Thoracic aorta (tissue), 2 donors: Measurements from ENCODE around the gene OAT. TPM values are rescaled to one million over a fixed set of nuclear protein-coding genes. Genes with fewer than 3 reads are reported as not detected.

Experiments
- ATAC-seq: fragments of 150-250 bp; one replicate; pipeline ENCODE4 v1.8.0; 2017; ENCODE audit warnings: low read depth; ENCODE audit not compliant: insufficient number of reproducible peaks, low FRiP score
- DNase-seq: peaks from one replicate; pipeline ENCODE4 v3.0.0-alpha.2; 2020; ENCODE audit warnings: low spot score
- H3K27ac ChIP-seq, 2 donors: fragments of 200-600 bp; sonication (generic); 1 replicate in 1 of 2; 2 replicates in 1 of 2; pipeline ENCODE4 v1.5.1; 2016; ENCODE audit warnings: mild to moderate bottlenecking in 2 of 2, moderate library complexity in 2 of 2
- H3K27me3 ChIP-seq: fragments of 200-600 bp; sonication (generic); replicated peaks from 2 replicates; pipeline ENCODE4 v1.6.0; 2016; ENCODE audit warnings: mild to moderate bottlenecking; ENCODE audit not compliant: insufficient read depth
- H3K36me3 ChIP-seq: fragments of 200-600 bp; sonication (generic); one replicate; pipeline ENCODE4 v1.5.1; 2016
- H3K4me1 ChIP-seq, 2 donors: fragments of 200-600 bp; sonication (generic); 1 replicate in 1 of 2; 2 replicates in 1 of 2; pipeline versions ENCODE4 v1.5.1 to v1.6.0; 2016; ENCODE audit warnings: low read depth in 2 of 2, mild to moderate bottlenecking in 1 of 2; ENCODE audit not compliant: control insufficient read depth in 1 of 2
- H3K4me3 ChIP-seq: fragments of 200-600 bp; sonication (generic); 2 replicates; pipeline ENCODE4 v1.5.1; 2016; ENCODE audit warnings: mild to moderate bottlenecking
- H3K9me3 ChIP-seq: fragments of 200-600 bp; sonication (generic); 2 replicates; pipeline ENCODE4 v1.5.1; 2016
- CTCF ChIP-seq: fragments of 200-600 bp; sonication (generic); IDR thresholded peaks from one replicate; pipeline ENCODE4 v1.5.1; 2019; ENCODE audit warnings: antibody characterized with exemption
- total RNA-seq, 2 donors: library from RNA; depleted of rRNA; stranded (reverse); fragments of >200 nt; gene quantifications; one replicate each; pipeline versions ENCODE4 v1.1.0 to v1.2.3, GENCODE V29; 2016

Gene OAT
- total RNA-seq, 2 donors from 2014 or later = 74.5 to 83.7 TPM

- Histone ChIP-seq H3K4me1 (peaks cover 6 to 16% of the 10 kb centered on the region in 2 donors), H3K4me3 (peak overlapping the region; percentile 27), H3K36me3 (no peaks in the 10 kb centered on the region), H3K27me3 (no peaks in the 10 kb centered on the region), H3K9me3 (no peaks in the 10 kb centered on the region), H3K27ac (peak overlapping the region in 1 of 2 donors; percentile 12)
- no peak for ATAC-seq
- no peak for DNase-seq
- no peak for TF ChIP-seq CTCF
These were observed 39.7 kb downstream of the OAT start for GRCh38 chr10:124378881-124379471.

- ATAC-seq (no peak), DNase-seq (no peak)
- no peak overlapping the region for H3K4me3 ChIP-seq
- H3K36me3 ChIP-seq = no peaks in the 10 kb centered on the region
- H3K27me3 ChIP-seq = no peaks in the 10 kb centered on the region
- peaks cover 6 to 16% of the 10 kb centered on the region in 2 donors for H3K4me1 ChIP-seq
- peak overlapping the region in 1 of 2 donors; percentile 12 for H3K27ac ChIP-seq
- no peaks in the 10 kb centered on the region for H3K9me3 ChIP-seq
- TF ChIP-seq CTCF = no peak
These were observed 40.5 kb downstream of the OAT start for GRCh38 chr10:124378271-124378670.

GRCh38 chr10:124377101-124377500, 41.6 kb downstream of the OAT start:
- no peak overlapping the region for H3K4me3 ChIP-seq
- DNase-seq = no peak
- ATAC-seq = no peak

GRCh38 chr10:124376411-124376810, 42.3 kb downstream of the OAT start:
- Histone ChIP-seq H3K4me1 (peaks cover 6 to 16% of the 10 kb centered on the region in 2 donors), H3K9me3 (no peaks in the 10 kb centered on the region), H3K27me3 (no peaks in the 10 kb centered on the region), H3K4me3 (no peak overlapping the region), H3K27ac (no peak overlapping the region), H3K36me3 (no peaks in the 10 kb centered on the region)
- TF ChIP-seq CTCF = no peak
- ATAC-seq = no peak
- DNase-seq = no peak

More at GRCh38 chr10:124377101-124377500, 41.6 kb downstream of the OAT start:
- Histone ChIP-seq H3K27ac (no peak overlapping the region), H3K36me3 (no peaks in the 10 kb centered on the region), H3K4me1 (peaks cover 6 to 16% of the 10 kb centered on the region in 2 donors), H3K27me3 (no peaks in the 10 kb centered on the region), H3K9me3 (no peaks in the 10 kb centered on the region)
- no peak for TF ChIP-seq CTCF

- H3K36me3 ChIP-seq = no peaks in the 10 kb centered on the region
- H3K27ac ChIP-seq = no peak overlapping the region
- peaks cover 6 to 16% of the 10 kb centered on the region in 2 donors for H3K4me1 ChIP-seq
- TF ChIP-seq CTCF = no peak
- no peaks in the 10 kb centered on the region for H3K9me3 ChIP-seq
- DNase-seq (no peak), ATAC-seq (no peak)
- no peaks in the 10 kb centered on the region for H3K27me3 ChIP-seq
- no peak overlapping the region for H3K4me3 ChIP-seq
These were observed 43.0 kb downstream of the OAT start for GRCh38 chr10:124375691-124376090.
